NCI-H2171 treated with DMSO at 0.1 percent for 48 hours (cell line): ENCODE data around the gene TNFRSF14.
"Not testable (repeated sequence)": the region's sequence is repeated elsewhere in the genome, so short reads cannot be mapped to it uniquely, and the experiment has no call there.

Experiments
- DNase-seq: peaks from one replicate; lab custom pipeline; 2025; lab: John Stamatoyannopoulos, UW

The TNFRSF14 gene

DNA sequence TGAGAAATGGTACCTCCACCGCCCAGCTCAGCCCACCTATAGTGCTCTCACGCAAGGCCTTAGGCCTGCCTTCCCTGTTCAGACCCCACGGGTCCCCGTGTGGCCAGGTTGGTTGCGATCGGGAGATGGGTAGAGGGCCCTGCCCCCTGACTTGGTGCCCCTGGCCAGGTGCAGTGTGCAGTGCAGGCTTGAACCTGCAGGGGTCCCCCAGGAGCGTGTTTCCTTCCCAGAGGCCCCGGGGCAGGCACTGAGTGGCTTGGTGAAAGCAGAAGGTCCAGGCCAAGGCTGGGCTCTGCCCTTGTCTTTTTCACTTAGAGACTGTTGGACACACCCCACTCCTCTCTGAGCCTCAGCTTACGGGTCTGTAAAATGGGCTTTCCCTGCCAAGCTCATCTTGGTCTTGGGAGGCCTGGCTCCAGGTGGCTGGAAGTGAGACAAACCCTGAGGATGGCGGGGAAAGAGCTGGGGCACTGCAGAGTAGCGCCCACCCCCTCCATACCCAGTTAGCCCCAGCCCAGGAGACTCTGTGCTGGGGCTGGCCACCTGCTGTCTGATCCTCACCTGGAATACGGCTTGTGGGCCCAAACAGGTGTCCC lies 16.8 kb upstream of the TNFRSF14 start:
- no peak for DNase-seq

- peak; percentile 62 for DNase-seq
Observed at GRCh38 chr1:2540816-2541492, 15.2 kb upstream of the TNFRSF14 start.

GRCh38 chr1:2541619-2542245 lies 14.4 kb upstream of the TNFRSF14 start:
- no peak for DNase-seq

GRCh38 chr1:2542246-2542915 lies 13.8 kb upstream of the TNFRSF14 start:
- no peak for DNase-seq

DNA sequence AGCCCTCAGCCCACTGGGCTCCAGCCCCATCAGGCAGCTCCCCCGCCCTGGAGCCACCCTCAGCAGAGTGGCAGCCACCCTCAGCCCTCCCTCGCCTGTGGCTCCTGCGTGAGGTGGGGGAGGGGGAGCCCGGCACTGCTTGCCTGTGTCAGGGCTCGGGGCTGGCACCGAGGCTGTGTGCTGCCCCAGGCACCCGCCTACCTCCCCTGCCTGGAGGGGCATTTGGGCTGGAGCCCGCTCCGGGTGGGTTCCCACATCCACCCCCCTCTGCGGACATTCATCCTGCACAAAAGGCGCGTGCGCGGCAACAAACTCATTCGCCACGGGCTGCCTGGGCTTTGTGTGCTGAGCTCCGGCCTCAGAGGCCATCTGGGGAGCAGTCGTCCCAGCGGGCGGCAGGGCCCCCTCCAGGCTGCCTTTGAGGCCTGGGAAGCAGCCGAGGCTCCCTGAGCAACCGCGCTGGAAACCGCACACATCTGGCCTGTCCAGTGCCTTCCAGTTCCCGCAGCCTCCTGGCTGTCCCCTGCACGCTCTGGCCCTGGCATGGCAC lies 12.6 kb upstream of the TNFRSF14 start:
- DNase-seq = peak; percentile 65

- no peak for DNase-seq
Observed at GRCh38 chr1:2544093-2544874, 11.9 kb upstream of the TNFRSF14 start.

- no peak for DNase-seq
Observed at GRCh38 chr1:2544875-2545640, 11.1 kb upstream of the TNFRSF14 start.

DNA sequence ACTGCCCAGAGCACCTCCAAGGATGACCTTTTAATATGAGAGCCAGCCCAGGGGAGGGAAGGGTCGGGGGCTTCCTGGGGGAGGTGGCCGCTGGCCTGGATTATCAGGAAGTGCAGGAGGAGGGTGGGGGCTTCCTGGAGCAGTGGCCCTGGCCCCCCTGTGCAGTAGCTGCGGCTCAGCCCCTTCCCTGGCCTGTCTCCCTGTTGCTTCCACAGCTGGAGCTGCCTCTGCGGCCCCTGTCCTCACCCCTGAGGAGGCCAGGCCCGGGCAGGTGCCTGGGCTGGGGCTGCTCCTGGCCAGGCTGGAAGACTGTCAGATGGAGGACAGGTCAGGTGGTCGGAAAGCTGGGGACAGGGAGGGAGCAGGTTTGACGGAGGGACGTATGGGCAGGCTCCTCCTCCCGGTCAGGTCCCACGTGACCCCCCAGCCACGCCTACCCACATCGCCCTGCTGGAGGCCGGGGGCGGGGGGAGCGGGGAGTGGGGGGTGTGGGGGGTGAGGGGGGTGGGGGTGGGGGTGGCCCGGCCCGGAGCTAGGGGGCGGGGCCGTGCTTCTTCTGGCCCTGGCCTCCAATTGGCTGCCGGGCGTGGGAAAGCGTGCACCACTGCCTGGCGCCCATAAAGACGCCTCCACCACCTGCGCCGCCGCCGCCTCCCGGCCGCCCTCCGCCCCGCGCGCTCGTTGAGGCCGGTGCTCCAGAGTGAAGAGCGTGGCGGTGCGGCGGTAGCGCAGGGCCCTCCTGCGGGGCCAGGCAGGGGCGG lies 10.2 kb upstream of the TNFRSF14 start:
- DNase-seq = peak; percentile 88

- DNase-seq = peak; percentile 35
Observed at GRCh38 chr1:2546515-2547209, 9.5 kb upstream of the TNFRSF14 start.

DNA sequence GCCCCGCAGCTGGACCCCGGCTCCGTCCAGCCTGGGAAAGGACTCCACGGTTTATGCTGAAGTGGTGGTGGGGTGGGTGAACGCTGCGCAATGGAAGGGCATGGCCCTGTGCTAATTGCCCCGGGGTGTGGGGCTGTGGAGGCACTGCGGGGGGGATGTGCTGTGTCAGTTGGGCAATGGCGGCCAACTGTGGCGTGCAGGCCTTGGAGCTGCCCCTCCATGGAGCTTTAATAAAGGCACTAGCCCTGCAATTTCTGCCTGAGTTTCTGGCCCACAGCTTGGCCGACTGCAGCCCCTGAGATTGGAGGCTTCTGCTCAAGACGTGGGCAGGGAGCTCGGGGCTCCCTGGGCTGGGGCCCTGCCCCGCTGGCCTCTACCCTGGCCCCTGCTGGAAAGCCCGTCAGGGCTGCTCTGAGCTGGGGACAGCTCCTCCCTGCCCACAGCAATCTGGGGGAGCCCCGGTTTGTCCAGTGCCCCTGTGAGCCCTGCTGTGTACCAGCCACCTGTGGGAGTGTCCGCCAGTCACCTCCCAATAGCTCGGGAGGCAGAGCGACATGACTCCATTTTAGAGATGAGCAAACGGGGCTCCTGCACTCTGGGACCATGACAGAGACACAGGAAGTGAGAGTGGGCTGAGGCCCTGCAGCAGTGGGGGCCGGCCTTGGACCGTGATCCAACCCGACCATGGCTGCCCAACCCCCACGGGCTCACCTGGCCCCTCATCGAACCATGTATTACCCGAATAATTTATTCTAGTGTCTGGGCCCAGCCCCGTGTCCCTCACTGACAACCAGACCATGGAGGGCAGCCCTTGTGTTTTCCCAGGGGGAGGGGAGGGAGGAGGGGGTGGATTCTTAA lies 8.7 kb upstream of the TNFRSF14 start:
- no peak for DNase-seq

DNA sequence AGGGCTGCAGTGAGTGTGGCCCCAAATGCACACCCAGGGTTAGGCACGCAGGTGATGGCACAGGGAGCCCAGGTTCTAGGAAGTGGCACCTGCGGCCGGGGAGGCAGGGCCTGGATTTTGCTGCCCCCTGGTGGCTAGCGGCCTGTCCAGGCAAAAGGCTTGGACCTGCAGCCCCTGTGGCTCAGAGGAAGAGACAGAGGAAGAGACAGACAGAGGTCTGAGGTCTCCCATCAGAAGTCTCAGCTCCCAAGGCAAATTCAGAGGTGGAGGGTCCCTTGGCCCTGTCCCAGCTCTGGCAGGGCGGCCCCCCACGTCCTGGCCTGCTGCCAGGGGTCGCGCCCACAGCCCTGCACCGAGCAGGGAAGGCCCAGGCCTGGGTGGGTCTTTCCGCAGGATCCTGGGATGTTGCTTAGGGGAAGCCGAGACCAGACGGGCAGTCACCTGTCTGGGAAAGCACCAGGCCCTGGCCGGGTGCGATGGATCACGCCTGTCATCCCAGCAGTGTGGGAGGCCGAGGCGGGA lies 8.0 kb upstream of the TNFRSF14 start:
- DNase-seq = peak; percentile 69

DNA sequence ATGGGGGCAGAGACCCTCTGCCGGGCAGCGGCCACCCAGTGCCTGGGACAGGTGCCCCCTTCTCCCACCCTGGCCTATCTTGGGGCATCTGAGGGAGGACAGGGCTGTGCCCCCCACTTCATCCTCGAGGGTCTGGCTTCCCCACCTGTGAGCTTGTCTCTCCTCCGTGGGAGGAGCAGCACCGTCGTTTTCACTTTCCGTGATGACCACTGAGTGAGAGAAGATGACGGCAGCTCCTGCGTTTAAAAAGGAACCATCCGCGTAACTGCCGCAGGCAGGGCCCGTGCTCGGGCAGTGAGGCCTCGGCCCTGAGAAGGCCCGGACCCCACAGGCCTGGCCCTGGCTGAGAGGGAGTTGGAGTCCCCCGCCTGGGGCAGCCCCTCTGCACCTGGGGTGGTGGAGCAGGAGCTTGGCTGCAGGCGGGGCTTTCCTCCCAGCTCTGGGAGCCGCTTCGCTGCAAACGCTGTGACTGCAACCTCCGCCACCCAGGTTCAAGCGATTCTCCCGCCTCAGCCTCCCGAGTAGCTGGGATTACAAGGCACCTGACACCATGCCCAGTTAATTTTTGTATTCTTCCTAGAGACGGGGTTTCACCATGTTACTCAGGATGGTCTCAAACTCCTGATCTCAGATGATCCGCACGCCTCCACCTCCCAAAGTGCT lies 6.7 kb upstream of the TNFRSF14 start:
- not testable (repeated sequence) for DNase-seq

- not testable (repeated sequence) for DNase-seq
Observed at GRCh38 chr1:2550309-2550861, 5.8 kb upstream of the TNFRSF14 start.

DNA sequence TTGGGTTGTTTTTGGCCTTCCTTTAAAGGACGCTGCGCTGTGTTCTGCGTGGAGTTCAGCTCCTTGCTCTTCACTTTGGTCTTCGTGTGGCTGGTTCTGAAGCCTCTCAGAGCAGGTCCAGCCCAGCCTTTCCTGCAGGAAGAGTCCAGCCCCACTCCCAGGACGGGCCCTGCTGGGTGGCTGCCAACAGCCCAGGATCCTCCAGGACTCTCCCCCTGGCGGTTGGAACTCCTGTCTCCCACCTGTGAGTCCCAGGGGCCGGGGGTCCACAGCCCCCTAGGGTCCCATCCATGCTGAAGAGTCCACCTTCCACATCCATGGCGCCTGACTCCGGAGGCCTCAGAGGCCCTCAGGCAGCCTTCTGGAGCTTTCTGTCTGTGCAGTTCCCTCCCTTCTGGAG lies 4.6 kb upstream of the TNFRSF14 start:
- not testable (repeated sequence) for DNase-seq

DNA sequence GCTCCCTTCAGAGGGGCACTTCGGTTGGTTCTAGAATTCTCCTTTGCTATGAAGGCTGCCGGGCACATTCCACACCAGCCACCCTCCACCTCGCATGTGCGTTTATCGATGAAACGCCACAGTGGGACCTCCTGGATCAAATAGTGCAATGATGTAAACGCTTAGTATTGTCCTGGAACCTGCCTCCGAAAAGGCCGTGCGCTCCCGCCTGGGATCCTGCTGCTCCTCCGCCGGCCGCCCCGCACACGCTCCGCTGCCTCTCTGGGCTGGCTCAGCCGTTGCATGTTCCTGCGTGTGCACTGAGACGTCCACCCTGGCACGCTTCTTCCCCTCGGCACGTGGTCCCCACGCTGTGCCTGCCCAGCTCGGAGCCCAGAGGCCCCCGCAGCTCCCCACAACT lies 4.0 kb upstream of the TNFRSF14 start:
- no peak for DNase-seq

GRCh38 chr1:2553076-2553475 lies 3.1 kb upstream of the TNFRSF14 start:
- DNase-seq = not testable (repeated sequence)

- no peak for DNase-seq
Observed at GRCh38 chr1:2553871-2554620, 2.1 kb upstream of the TNFRSF14 start.
